ENCODE measurements around the gene TTLL13. TPM values are rescaled to one million over a fixed set of nuclear protein-coding genes. Genes with fewer than 3 reads are reported as not detected.

TTLL13 gene
- total RNA-seq, 1 donor from 2014 or later = not detected

Small RNA genes within 50 kb of the gene (small RNA-seq; reads per million reads assigned to genes)
- gene AC091167.3 (not detected), gene RN7SL736P (not detected)

Other genes starting within 250 kb of the TTLL13 start
- gene ZNF710, start 248.2 kb upstream of the TTLL13 start, total RNA-seq (ENCODE audit: low replicate concordance) = 14.9 and 29.6 TPM in 2 replicates
- gene IDH2, start 147.1 kb upstream of the TTLL13 start, total RNA-seq (ENCODE audit: low replicate concordance) = 93.1 and 134 TPM in 2 replicates
- gene SEMA4B, start 48.2 kb upstream of the TTLL13 start, total RNA-seq (ENCODE audit: low replicate concordance) = 7.7 and 18.9 TPM in 2 replicates
- gene CIB1, start 15.6 kb upstream of the TTLL13 start, total RNA-seq (ENCODE audit: low replicate concordance) = 5.2 and 7.7 TPM in 2 replicates
- gene GDPGP1, start 15.3 kb upstream of the TTLL13 start, total RNA-seq (ENCODE audit: low replicate concordance) = 0.67 and 3.5 TPM in 2 replicates
- gene NGRN, start 16.1 kb downstream of the TTLL13 start, total RNA-seq (ENCODE audit: low replicate concordance) = 47.8 and 66.8 TPM in 2 replicates
- gene ZNF774, start 102.7 kb downstream of the TTLL13 start, total RNA-seq (ENCODE audit: low replicate concordance) = 1.9 and 8.3 TPM in 2 replicates
- gene IQGAP1, start 138.7 kb downstream of the TTLL13 start, total RNA-seq (ENCODE audit: low replicate concordance) = 35.9 and 44.8 TPM in 2 replicates